Activated CD4-positive, alpha-beta T cell treated with anti-CD3 and anti-CD28 coated beads for 4 hours (primary cell): Measurements from ENCODE around the gene MICAL1.

Experiments
- DNase-seq, 2 donors: peaks; one replicate each; pipeline ENCODE4 v3.0.0-alpha.2; 2020

MICAL1 gene, protein sequence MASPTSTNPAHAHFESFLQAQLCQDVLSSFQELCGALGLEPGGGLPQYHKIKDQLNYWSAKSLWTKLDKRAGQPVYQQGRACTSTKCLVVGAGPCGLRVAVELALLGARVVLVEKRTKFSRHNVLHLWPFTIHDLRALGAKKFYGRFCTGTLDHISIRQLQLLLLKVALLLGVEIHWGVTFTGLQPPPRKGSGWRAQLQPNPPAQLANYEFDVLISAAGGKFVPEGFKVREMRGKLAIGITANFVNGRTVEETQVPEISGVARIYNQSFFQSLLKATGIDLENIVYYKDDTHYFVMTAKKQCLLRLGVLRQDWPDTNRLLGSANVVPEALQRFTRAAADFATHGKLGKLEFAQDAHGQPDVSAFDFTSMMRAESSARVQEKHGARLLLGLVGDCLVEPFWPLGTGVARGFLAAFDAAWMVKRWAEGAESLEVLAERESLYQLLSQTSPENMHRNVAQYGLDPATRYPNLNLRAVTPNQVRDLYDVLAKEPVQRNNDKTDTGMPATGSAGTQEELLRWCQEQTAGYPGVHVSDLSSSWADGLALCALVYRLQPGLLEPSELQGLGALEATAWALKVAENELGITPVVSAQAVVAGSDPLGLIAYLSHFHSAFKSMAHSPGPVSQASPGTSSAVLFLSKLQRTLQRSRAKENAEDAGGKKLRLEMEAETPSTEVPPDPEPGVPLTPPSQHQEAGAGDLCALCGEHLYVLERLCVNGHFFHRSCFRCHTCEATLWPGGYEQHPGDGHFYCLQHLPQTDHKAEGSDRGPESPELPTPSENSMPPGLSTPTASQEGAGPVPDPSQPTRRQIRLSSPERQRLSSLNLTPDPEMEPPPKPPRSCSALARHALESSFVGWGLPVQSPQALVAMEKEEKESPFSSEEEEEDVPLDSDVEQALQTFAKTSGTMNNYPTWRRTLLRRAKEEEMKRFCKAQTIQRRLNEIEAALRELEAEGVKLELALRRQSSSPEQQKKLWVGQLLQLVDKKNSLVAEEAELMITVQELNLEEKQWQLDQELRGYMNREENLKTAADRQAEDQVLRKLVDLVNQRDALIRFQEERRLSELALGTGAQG

GRCh38 chr6:109455437-109456110 is at the start of gene MICAL1:
MICAL1 (minus strand) TSS chr6:109455772; CDS start chr6:109454196, 1,576 bp downstream.
- DNase-seq, result peak; percentile 44 to 72

DNA sequence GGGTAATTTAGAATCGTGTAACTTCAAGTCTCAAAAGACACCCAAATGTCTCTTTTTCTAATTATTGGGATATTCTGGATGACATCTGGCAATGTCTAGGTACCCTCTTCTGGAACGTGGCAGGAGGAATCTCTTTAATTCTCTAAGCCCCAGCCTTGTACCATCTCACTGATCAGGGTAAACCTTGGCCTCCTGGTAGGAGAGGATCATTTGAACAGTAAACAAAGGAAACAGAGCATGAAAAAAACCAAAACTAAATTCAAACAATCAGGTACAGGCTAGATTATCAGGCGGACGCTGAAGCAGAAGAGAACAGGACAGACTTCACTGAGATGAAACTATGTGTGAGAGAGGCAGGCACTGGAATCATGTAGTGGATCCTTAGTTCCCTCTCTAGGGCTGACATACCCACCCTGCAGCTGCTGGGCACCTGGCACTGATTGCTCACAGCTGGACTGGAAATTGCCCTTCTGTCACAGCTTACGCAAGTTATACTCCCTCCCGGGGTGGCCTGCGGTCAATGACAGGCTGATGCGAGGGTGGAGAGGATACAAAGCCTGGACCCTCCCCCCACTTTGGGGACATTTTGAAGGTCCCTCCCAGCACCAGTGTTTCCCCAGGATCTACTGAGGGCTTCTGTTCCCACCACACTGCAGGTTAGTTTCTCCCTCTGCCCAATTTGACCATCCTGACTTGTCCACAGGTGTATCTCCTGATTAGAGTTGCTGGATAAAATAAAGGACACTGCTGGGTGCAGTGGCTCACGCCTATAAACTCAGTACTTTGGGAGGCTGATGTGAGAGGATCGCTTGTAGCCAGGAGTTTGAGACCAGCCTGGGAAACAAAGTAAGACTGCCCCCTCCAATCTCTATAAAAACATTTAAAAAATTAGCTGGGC is 48.0 kb upstream of the MICAL1 start:
- DNase-seq, result no peak

- no peak for DNase-seq
Measured at GRCh38 chr6:109498936-109499335, 43.4 kb upstream of the MICAL1 start.

- DNase-seq, result no peak
Measured at GRCh38 chr6:109498052-109498451, 42.5 kb upstream of the MICAL1 start.

DNA sequence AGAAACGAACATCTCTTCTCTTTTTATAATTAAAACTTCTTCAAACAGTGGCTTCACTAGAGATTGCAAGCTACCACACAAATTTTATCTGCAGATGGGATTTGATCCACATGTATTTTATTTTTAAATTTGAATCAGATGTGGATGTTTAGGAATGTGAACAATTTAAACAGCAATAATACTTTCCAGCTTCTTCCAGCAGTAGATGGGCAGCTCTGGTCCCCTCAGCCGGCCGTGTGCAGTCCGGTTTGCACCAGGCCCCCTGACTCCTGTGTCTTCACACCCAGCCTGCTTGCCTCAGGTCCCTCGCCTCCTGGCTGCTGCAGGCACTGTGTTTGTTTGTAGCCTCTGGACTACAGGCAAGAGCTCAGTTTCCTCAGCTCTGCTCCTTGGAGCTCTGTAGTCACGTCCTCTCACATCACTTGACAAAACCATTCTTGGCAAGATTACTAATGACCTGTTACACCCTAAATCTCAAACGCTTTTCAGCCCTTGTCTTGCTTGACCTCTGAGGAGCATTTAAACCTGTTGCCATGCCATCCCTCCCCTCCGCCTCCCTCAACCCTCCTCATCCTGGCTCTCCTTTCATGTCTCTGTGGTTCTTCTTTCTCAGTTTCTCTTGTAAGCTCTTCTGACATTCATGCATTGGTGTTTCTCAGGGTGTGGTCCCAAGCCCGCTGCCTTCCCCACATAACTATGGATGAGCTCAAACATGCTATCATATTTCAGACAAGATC is 40.6 kb upstream of the MICAL1 start:
- no peak for DNase-seq

- DNase-seq, result no peak
Measured at GRCh38 chr6:109493865-109494264, 38.3 kb upstream of the MICAL1 start.

DNA sequence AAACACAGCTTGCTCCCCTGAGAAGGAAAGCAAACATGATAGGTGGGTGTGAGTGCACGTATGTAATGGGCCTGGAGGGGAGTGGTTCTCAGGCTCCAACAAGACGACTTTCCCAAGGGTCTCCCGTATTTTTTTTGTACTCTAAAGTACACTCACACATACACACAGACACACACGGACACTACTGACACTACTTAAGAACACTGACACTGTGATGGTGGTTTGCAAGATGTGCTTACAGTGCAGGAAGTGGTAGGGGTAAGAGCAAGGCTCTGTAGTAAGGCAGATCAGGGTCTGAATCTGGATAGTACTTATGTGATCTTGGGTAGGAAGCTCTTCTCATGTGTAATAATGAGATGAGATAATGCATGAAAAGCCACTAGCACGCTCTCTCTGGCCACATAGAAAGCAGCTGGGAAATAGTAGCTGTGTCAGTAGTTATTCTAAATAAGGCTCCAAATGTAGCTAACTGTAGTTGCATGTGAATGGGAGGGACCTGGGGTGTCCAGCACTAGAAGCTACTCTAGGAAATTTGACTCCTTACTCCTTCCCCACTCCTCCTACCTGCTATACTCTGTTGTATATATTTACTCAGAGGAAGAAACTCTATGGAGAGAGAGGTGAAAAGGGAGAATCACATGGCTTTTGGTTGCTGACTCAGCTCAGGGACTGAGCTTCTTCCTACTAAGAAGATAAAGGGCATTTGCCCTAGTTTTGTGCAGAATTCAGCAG is 35.8 kb upstream of the MICAL1 start:
- DNase-seq, result no peak

- DNase-seq, result no peak
Measured at GRCh38 chr6:109490713-109491112, 35.1 kb upstream of the MICAL1 start.

DNA sequence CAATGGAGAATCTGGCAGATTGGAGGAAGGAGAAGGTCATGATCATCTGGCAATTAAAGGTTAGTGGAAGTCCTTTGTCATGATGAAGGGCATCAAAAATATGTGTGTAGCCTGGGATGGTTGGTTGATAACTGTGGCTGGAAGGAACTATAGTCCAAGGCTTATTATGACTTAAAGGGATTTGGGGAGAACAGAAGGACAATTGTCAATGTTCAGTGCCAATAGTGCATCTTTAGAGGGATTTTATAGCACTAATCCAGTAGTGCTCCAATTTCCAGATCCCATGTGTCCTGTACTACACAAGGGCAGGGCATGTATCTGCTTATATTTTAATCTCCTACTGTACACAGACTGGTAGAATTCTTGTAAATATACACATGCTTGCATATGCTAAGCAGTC is 32.4 kb upstream of the MICAL1 start:
- DNase-seq, result no peak

GRCh38 chr6:109486068-109486467 is 30.5 kb upstream of the MICAL1 start:
- no peak for DNase-seq

DNA sequence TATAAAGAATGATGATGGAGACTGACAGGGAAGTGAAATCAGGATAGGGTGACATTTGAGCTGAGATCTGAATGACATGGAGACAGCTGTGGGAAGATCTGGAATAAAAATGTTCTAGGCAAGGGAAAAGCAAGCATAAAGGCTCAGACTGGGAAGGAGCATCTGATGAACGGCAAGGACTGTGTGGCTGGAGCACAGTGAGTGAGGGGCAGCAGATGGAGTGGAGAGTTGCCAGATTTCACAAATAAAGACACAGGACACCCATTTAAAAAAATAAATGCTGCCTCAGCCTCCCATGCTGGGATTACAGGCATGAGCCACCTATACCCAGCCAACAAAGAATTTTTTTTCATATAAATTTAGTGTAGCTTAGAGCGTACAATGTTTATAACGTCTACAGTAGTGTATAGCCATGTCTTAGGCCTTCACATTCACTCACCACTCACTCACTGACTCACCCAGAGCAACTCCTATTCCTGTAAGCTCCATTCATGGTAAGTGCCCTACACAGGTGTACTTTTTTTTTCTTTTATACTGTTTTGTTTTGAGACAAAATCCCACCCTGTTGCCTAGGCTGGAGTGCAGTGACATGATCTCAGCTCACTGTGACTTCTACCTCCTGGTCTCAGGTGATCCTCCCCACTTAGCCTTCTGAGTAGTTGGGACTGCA is 29.8 kb upstream of the MICAL1 start:
- DNase-seq, result no peak

- no peak for DNase-seq
Measured at GRCh38 chr6:109484122-109484521, 28.6 kb upstream of the MICAL1 start.

- no peak for DNase-seq
Measured at GRCh38 chr6:109483735-109484057, 28.1 kb upstream of the MICAL1 start.

- DNase-seq, result peak; percentile 82 to 90
Measured at GRCh38 chr6:109482905-109483734, 27.5 kb upstream of the MICAL1 start, which contains the start of gene ZBTB24. ZBTB24 (minus strand) TSS chr6:109483219; CDS start chr6:109482026, 1,193 bp downstream.

DNA sequence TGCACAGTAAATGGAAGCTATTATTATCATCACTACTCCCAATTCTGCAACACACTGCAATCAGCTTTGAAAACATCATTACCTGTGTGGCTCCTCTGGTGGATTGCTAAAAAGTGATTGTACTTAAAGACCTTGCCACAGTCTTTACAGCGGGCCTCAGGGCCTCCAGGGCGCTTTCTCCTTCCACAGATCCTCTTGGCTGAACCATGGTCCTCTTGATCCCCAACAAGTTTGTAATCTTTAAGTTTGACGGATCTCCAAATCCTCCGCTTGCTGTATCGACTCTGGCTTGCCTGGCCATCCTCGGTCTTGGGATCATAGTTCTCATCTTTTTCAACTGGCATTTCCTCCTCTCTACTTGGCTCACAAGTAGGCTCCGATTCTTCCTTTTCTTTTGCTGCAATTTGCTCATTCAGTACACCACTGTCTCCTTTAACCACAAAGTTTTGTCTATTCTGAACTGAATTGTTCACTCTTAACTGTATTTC is 25.5 kb upstream of the MICAL1 start:
- no peak for DNase-seq

DNA sequence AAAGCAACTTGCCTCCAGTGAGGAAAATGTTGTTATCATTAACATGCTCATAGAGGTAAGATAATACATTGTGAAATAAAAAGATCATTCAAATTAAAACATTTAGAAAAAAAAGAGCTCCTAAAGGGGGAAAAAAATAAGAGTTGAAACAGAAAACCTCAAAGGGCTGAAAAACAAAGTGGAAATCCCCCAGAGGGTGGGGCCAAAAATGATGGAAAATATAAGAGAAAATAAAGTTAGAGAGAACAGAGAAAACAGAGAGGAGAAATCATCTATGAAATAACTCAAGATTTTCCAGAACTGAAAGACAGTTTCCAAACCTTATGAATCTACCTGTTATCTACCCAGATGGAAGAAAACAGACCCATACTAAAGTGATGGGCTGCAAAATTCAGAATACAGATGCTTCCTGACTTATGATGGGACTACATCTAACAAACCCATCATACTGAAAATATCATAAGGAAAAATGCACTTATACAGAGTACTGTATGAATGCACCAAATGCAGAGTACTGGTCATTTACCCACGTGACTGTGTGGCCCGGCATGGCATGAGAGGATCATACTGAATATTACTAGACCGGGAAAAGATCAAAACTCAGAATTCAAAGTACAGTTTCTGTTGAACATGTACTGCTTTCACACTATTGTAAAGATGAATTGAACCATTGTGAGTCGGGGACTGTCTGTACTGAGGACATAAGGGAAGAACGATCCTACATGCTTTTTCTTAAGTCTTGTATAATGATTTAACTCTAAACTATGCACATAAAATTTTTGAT is 23.5 kb upstream of the MICAL1 start:
- peak in 1 of 2 donors; percentile 40 for DNase-seq

DNA sequence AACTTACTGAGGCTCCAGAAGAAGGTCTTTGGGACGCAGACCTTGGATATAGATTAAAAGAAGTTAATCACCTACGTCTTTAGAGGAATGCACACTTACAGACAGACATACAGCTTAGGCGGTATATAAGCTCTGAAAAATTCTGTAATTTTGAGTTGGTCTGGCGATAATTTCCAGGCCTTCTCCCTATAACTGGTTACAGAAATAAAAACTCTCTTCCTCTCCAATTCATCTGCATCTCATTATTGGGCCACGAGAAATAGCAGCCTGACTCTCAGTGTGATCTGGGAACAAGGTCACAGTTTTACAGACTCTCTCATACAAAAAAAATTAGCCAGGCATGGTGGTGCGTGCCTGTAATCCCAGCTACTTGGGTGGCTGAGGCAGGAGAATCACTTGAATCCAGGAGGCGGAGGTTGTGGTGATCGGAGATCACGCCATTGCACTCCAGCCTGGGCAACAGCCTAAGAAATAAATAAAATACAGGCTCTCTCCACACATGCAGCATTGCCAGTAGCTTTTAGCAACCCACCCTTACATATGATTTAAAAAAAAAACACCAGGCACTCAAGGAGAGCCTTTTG is 22.7 kb upstream of the MICAL1 start:
- no peak for DNase-seq
